Panc1 (cell line): Measurements from ENCODE around the gene FOXG1. TPM values are rescaled to one million over a fixed set of nuclear protein-coding genes. Genes with fewer than 3 reads are reported as not detected.

Experiments
- ATAC-seq: fragments of 200-7000 bp; cut with Tn5 transposase; 2 replicates; pipeline ENCODE4 v1.9.1; 2020; ENCODE audit warnings: mild to moderate bottlenecking, moderate library complexity
- BruUV-seq: library from RNA; stranded (reverse); fragments of 400-500 nt; replicated peaks from 2 replicates; lab custom pipeline; 2021; lab: Mats Ljungman, UMichigan
- CTCF ChIA-PET: fragments of 300-600 bp; sonication (Branson Sonifier 250); formaldehyde crosslinking; loops from one replicate; lab custom pipeline; 2022; ENCODE audit warnings: antibody characterized with exemption; lab: Charles Lee
- POLR2A ChIA-PET: fragments of 300-600 bp; sonication (Branson Sonifier 250); formaldehyde crosslinking; loops from one replicate; lab custom pipeline; 2022; ENCODE audit warnings: antibody characterized with exemption; lab: Charles Lee
- DNase-seq: peaks from one replicate; pipeline ENCODE4 v3.0.0-alpha.2; 2010; ENCODE audit warnings: low read depth, low spot score
- H3K27ac ChIP-seq: 2 replicates; pipeline ENCODE4 v1.5.1; 2011; ENCODE audit warnings: mild to moderate bottlenecking, low read length, inconsistent platforms
- H3K27me3 ChIP-seq: fragments of 200-500 bp; sonication (Bioruptor generic); 2 replicates; pipeline ENCODE4 v1.6.0; 2014; ENCODE audit warnings: low read length, inconsistent platforms; ENCODE audit not compliant: control insufficient read depth, insufficient read depth
- H3K36me3 ChIP-seq: fragments of 200-500 bp; sonication (Bioruptor generic); 2 replicates; pipeline ENCODE4 v1.5.1; 2014; ENCODE audit warnings: inconsistent platforms, mild to moderate bottlenecking, low read length, moderate library complexity; ENCODE audit not compliant: control insufficient read depth, insufficient read depth
- H3K4me1 ChIP-seq: 2 replicates; pipeline ENCODE4 v1.5.1; 2011; ENCODE audit warnings: inconsistent platforms, mild to moderate bottlenecking, low read length, moderate library complexity; ENCODE audit not compliant: control insufficient read depth, insufficient read depth
- H3K4me3 ChIP-seq, 2 experiments: 2 replicates each; pipeline ENCODE4 v1.5.1; 2011 to 2012; ENCODE audit warnings: low read depth in 2 of 2, low read length in 2 of 2, mild to moderate bottlenecking in 2 of 2, inconsistent platforms in 1 of 2, moderate library complexity in 1 of 2
- H3K9me3 ChIP-seq: fragments of 200-500 bp; sonication (Bioruptor generic); 2 replicates; pipeline ENCODE4 v1.5.1; 2014; ENCODE audit warnings: low read depth, mild to moderate bottlenecking, inconsistent platforms, low read length, moderate library complexity; ENCODE audit not compliant: control insufficient read depth, insufficient read depth
- CTCF ChIP-seq: fragments of 450-650 bp; IDR thresholded peaks from 2 replicates; pipeline ENCODE4 v1.5.1; 2017; ENCODE audit warnings: mild to moderate bottlenecking
- POLR2AphosphoS5 ChIP-seq: IDR thresholded peaks from 2 replicates; pipeline ENCODE4 v1.6.1; 2012; ENCODE audit warnings: mild to moderate bottlenecking, low read depth, low read length, moderate library complexity
- REST ChIP-seq, 2 experiments: IDR thresholded peaks; 2 replicates each; pipeline ENCODE4 v1.6.1; 2011 to 2012; ENCODE audit warnings: low read depth in 2 of 2, control low read depth in 1 of 2, low read length in 1 of 2, mild to moderate bottlenecking in 1 of 2, moderate library complexity in 1 of 2; ENCODE audit not compliant: insufficient read depth in 1 of 2
- SIN3A ChIP-seq: IDR thresholded peaks from 2 replicates; pipeline ENCODE4 v1.6.1; 2012; ENCODE audit warnings: low read depth, mild to moderate bottlenecking, low read length, moderate library complexity, borderline replicate concordance; ENCODE audit not compliant: insufficient read depth
- TCF7L2 ChIP-seq: IDR thresholded peaks from 2 replicates; pipeline ENCODE4 v1.6.1; 2011; ENCODE audit warnings: mild to moderate bottlenecking, low read depth, low read length, inconsistent platforms
- in situ Hi-C: cut with HindIII; loops from 2 replicates; pipeline ENCODE4 v1.10.0; 2016; ENCODE audit warnings: low sequenced_read_pairs, low pct_unique_long_range_greater_than_20kb
- intact Hi-C: fragments of 100-400 bp; cut with micrococcal nuclease; formaldehyde crosslinking; loops from one replicate; pipeline ENCODE4 v1.10.0; 2022; ENCODE audit not compliant: unreplicated experiment
- total RNA-seq: library from RNA; stranded (reverse); gene quantifications from one replicate; pipeline ENCODE4 v1.2.1, GENCODE V29; 2021; ENCODE audit not compliant: unreplicated experiment

Gene FOXG1
- total RNA-seq, 1 experiment from 2014 or later: not detected

GRCh38 chr14:28773861-28774691, 7.5 kb downstream of the FOXG1 start:
- TF ChIP-seq SIN3A (no peak), POLR2AphosphoS5 (no peak), CTCF (no peak), TCF7L2 (no peak), REST (IDR thresholded peaks at IDR 0.05; ENCODE audit: insufficient read depth in 1 of 2, low read depth in 2 of 2, low read length in 1 of 2) (no peak)
- ATAC-seq (no peak), DNase-seq (no peak)
- H3K27me3 ChIP-seq: peaks cover 2% of the 10 kb centered on the region; the same call in 1 of the 2 replicates
- in situ Hi-C loops: loop anchor here (25.0 kb wide), 1 partner anchor 763 kb away; no protein-coding TSS in a partner anchor
- no peak overlapping the region for H3K4me3 ChIP-seq
- no peaks in the 10 kb centered on the region for H3K36me3 ChIP-seq
- BruUV-seq: no TSS peak
- no peak overlapping the region for H3K27ac ChIP-seq
- CTCF ChIA-PET: interaction anchor here (0.6 kb wide), 2 partner anchors 42 to 1197 kb away, joined by 3 to 4 read pairs; no protein-coding TSS in a partner anchor
- no peaks in the 10 kb centered on the region for H3K9me3 ChIP-seq
- no peaks in the 10 kb centered on the region for H3K4me1 ChIP-seq
- POLR2A ChIA-PET: no interaction called here
- intact Hi-C loops: no loop called here

- ATAC-seq: no peak
- ChIA-PET POLR2A (no interaction called here), CTCF (interaction anchor here (0.6 kb wide), 1 partner anchor 43 kb away, joined by 3 read pairs; no protein-coding TSS in a partner anchor)
- no peak for TF ChIP-seq TCF7L2
- TF ChIP-seq POLR2AphosphoS5: no peak
- TF ChIP-seq REST (IDR thresholded peaks at IDR 0.05; ENCODE audit: insufficient read depth in 1 of 2, low read depth in 2 of 2, low read length in 1 of 2): no peak
- no peak for TF ChIP-seq SIN3A
- no peak for TF ChIP-seq CTCF
- no peak overlapping the region for H3K4me3 ChIP-seq
- no peaks in the 10 kb centered on the region for H3K4me1 ChIP-seq
- H3K36me3 ChIP-seq: no peaks in the 10 kb centered on the region
- intact Hi-C loops (no loop called here), in situ Hi-C loops (loop anchor here (25.0 kb wide), 1 partner anchor 762 kb away; no protein-coding TSS in a partner anchor)
- no peak for DNase-seq
- H3K9me3 ChIP-seq: no peaks in the 10 kb centered on the region
- peaks cover 2% of the 10 kb centered on the region; the same call in 1 of the 2 replicates for H3K27me3 ChIP-seq
- H3K27ac ChIP-seq: no peak overlapping the region
- BruUV-seq: no TSS peak
These were observed 8.5 kb downstream of the FOXG1 start for GRCh38 chr14:28774764-28775735.
